ENCODE data around the gene CENPF.
"Not testable (repeated sequence)": the region's sequence is repeated elsewhere in the genome, so short reads cannot be mapped to it uniquely, and the experiment has no call there.

Gene CENPF

GRCh38 chr1:214609692-214610091 lies 6.7 kb downstream of the CENPF start:
- Histone ChIP-seq H3K4me3 (ENCODE audit: low read length) (no peak overlapping the region), H3K9me3 (ENCODE audit: control insufficient read depth, low read length) (no peaks in the 10 kb centered on the region), H3K9ac (ENCODE audit: low read length) (no peak overlapping the region), H3K27me3 (ENCODE audit: control insufficient read depth, insufficient read depth, low read length) (no peaks in the 10 kb centered on the region), H3K4me1 (ENCODE audit: control insufficient read depth, insufficient read depth, low read length) (no peaks in the 10 kb centered on the region), H3K36me3 (ENCODE audit: control insufficient read depth, insufficient read depth, low read length) (no peaks in the 10 kb centered on the region)

- not testable (repeated sequence) for H3K27me3 ChIP-seq (ENCODE audit: control insufficient read depth, insufficient read depth, low read length); H3K9ac ChIP-seq (ENCODE audit: low read length); H3K4me1 ChIP-seq (ENCODE audit: control insufficient read depth, insufficient read depth, low read length); H3K4me3 ChIP-seq (ENCODE audit: low read length); H3K36me3 ChIP-seq (ENCODE audit: control insufficient read depth, insufficient read depth, low read length); H3K9me3 ChIP-seq (ENCODE audit: control insufficient read depth, low read length)
Observed at GRCh38 chr1:214610136-214610535, 7.1 kb downstream of the CENPF start.

- Histone ChIP-seq H3K9ac (ENCODE audit: low read length) (no peak overlapping the region), H3K9me3 (ENCODE audit: control insufficient read depth, low read length) (no peaks in the 10 kb centered on the region), H3K4me3 (ENCODE audit: low read length) (no peak overlapping the region), H3K27me3 (ENCODE audit: control insufficient read depth, insufficient read depth, low read length) (no peaks in the 10 kb centered on the region), H3K36me3 (ENCODE audit: control insufficient read depth, insufficient read depth, low read length) (no peaks in the 10 kb centered on the region), H3K4me1 (ENCODE audit: control insufficient read depth, insufficient read depth, low read length) (no peaks in the 10 kb centered on the region)
Observed at GRCh38 chr1:214615109-214615508, 12.1 kb downstream of the CENPF start.

- no peak overlapping the region for H3K9ac ChIP-seq (ENCODE audit: low read length)
- no peaks in the 10 kb centered on the region for H3K27me3 ChIP-seq (ENCODE audit: control insufficient read depth, insufficient read depth, low read length)
- H3K4me1 ChIP-seq (ENCODE audit: control insufficient read depth, insufficient read depth, low read length): no peaks in the 10 kb centered on the region
- no peaks in the 10 kb centered on the region for H3K36me3 ChIP-seq (ENCODE audit: control insufficient read depth, insufficient read depth, low read length)
- no peaks in the 10 kb centered on the region for H3K9me3 ChIP-seq (ENCODE audit: control insufficient read depth, low read length)
- H3K4me3 ChIP-seq (ENCODE audit: low read length): no peak overlapping the region
Observed at GRCh38 chr1:214615871-214616270, 12.9 kb downstream of the CENPF start.

- no peak overlapping the region for H3K9ac ChIP-seq (ENCODE audit: low read length)
- H3K27me3 ChIP-seq (ENCODE audit: control insufficient read depth, insufficient read depth, low read length): no peaks in the 10 kb centered on the region
- H3K36me3 ChIP-seq (ENCODE audit: control insufficient read depth, insufficient read depth, low read length): no peaks in the 10 kb centered on the region
- H3K4me3 ChIP-seq (ENCODE audit: low read length): no peak overlapping the region
- no peaks in the 10 kb centered on the region for H3K4me1 ChIP-seq (ENCODE audit: control insufficient read depth, insufficient read depth, low read length)
- H3K9me3 ChIP-seq (ENCODE audit: control insufficient read depth, low read length): no peaks in the 10 kb centered on the region
Observed at GRCh38 chr1:214617246-214617645, 14.3 kb downstream of the CENPF start.

DNA sequence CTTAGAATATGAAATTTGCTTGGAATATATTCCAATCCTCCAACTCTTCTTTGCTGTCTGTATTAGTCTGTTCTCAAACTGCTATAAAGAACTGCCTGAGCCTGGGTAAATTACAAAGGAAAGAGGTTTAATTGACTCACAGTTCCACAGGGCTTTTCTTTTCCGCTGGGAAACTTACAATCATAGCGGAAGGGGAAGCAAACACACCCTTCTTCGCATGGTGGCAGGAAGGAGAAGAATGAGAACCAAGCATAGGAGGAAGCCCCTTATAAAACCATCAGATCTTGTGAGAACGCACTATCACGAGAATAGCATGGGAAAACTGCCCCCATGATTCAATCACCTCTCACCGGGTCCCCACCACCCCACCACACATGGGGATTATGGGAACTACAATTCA lies 14.8 kb downstream of the CENPF start:
- no peaks in the 10 kb centered on the region for H3K36me3 ChIP-seq (ENCODE audit: control insufficient read depth, insufficient read depth, low read length)
- H3K9ac ChIP-seq (ENCODE audit: low read length): no peak overlapping the region
- no peak overlapping the region for H3K4me3 ChIP-seq (ENCODE audit: low read length)
- H3K4me1 ChIP-seq (ENCODE audit: control insufficient read depth, insufficient read depth, low read length): no peaks in the 10 kb centered on the region
- H3K27me3 ChIP-seq (ENCODE audit: control insufficient read depth, insufficient read depth, low read length): no peaks in the 10 kb centered on the region
- H3K9me3 ChIP-seq (ENCODE audit: control insufficient read depth, low read length): no peaks in the 10 kb centered on the region

DNA sequence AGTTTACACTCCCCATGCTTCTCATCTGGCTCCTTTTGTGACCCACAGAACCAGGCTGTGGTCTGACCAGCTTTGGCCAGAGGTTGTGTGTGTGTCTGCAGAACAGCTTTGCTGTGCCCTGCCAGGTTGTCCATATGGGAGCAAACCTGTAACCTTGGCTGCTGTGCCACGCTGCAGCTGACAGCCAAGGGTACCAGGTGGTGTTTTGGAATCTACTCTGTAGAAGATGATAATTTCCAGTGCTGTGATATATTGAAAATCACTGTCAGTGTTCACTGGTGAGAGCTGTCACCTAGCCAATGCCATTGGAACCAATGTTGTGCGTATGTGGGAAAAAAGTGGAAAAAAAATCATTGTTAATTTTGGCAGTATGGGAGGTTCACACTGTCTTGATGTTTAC lies 18.2 kb downstream of the CENPF start:
- H3K9me3 ChIP-seq (ENCODE audit: control insufficient read depth, low read length): no peaks in the 10 kb centered on the region

GRCh38 chr1:214623430-214623829 lies 20.4 kb downstream of the CENPF start:
- Histone ChIP-seq H3K36me3 (ENCODE audit: control insufficient read depth, insufficient read depth, low read length) (no peaks in the 10 kb centered on the region), H3K4me1 (ENCODE audit: control insufficient read depth, insufficient read depth, low read length) (no peaks in the 10 kb centered on the region), H3K27me3 (ENCODE audit: control insufficient read depth, insufficient read depth, low read length) (no peaks in the 10 kb centered on the region), H3K9me3 (ENCODE audit: control insufficient read depth, low read length) (no peaks in the 10 kb centered on the region), H3K9ac (ENCODE audit: low read length) (no peak overlapping the region), H3K4me3 (ENCODE audit: low read length) (no peak overlapping the region)

More for the DNA sequence above, 18.2 kb downstream of the CENPF start:
- Histone ChIP-seq H3K27me3 (ENCODE audit: control insufficient read depth, insufficient read depth, low read length) (no peaks in the 10 kb centered on the region), H3K9ac (ENCODE audit: low read length) (no peak overlapping the region), H3K4me1 (ENCODE audit: control insufficient read depth, insufficient read depth, low read length) (no peaks in the 10 kb centered on the region), H3K36me3 (ENCODE audit: control insufficient read depth, insufficient read depth, low read length) (no peaks in the 10 kb centered on the region), H3K4me3 (ENCODE audit: low read length) (no peak overlapping the region)

DNA sequence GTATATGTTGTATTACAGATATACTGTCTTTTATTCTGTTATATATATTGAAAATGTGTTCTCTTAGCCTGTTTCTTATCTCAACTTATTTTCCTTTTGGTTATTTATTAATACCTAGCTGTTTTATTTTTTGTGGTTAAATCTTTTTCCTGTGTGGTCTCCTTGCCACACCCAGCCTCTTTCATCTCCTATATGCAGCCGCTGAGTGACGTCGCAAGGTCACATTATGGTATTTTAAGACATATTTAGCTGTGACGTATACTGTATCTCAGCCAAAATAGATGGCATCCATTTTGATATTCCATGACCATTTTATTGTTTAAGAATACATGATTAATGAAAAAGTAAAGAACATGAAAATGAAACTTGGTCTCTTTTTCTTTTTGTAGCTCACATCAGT lies 29.1 kb downstream of the CENPF start:
- no peaks in the 10 kb centered on the region for H3K27me3 ChIP-seq (ENCODE audit: control insufficient read depth, insufficient read depth, low read length)
- H3K4me1 ChIP-seq (ENCODE audit: control insufficient read depth, insufficient read depth, low read length): no peaks in the 10 kb centered on the region
- no peak overlapping the region for H3K9ac ChIP-seq (ENCODE audit: low read length)
- no peak overlapping the region for H3K4me3 ChIP-seq (ENCODE audit: low read length)
- no peaks in the 10 kb centered on the region for H3K9me3 ChIP-seq (ENCODE audit: control insufficient read depth, low read length)
- H3K36me3 ChIP-seq (ENCODE audit: control insufficient read depth, insufficient read depth, low read length): no peaks in the 10 kb centered on the region

- H3K27me3 ChIP-seq (ENCODE audit: control insufficient read depth, insufficient read depth, low read length): no peaks in the 10 kb centered on the region
- no peak overlapping the region for H3K4me3 ChIP-seq (ENCODE audit: low read length)
- H3K36me3 ChIP-seq (ENCODE audit: control insufficient read depth, insufficient read depth, low read length): no peaks in the 10 kb centered on the region
- H3K9me3 ChIP-seq (ENCODE audit: control insufficient read depth, low read length): no peaks in the 10 kb centered on the region
- no peak overlapping the region for H3K9ac ChIP-seq (ENCODE audit: low read length)
- H3K4me1 ChIP-seq (ENCODE audit: control insufficient read depth, insufficient read depth, low read length): no peaks in the 10 kb centered on the region
Observed at GRCh38 chr1:214633686-214634085, 30.7 kb downstream of the CENPF start.

DNA sequence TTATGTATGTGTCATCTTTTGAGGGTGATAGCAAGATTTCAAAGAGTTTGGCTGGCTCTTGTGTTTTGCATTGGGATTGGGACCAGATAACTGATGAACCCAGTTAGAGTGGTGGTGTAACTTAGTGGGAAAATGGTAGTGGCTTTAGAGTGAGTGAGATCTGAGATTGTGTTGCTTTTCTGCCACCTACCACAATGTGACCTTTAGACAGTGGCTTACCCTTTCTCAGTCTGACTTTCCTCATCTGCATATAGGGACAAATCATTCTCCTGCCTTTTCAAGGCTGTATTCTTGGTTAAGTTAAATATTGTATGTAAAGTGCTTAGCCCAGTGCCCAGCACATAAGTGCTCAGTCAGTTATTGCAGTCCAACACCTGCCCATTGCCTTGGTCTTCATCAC lies 31.3 kb downstream of the CENPF start:
- Histone ChIP-seq H3K4me1 (ENCODE audit: control insufficient read depth, insufficient read depth, low read length) (no peaks in the 10 kb centered on the region), H3K9me3 (ENCODE audit: control insufficient read depth, low read length) (no peaks in the 10 kb centered on the region), H3K9ac (ENCODE audit: low read length) (no peak overlapping the region), H3K27me3 (ENCODE audit: control insufficient read depth, insufficient read depth, low read length) (no peaks in the 10 kb centered on the region), H3K36me3 (ENCODE audit: control insufficient read depth, insufficient read depth, low read length) (no peaks in the 10 kb centered on the region), H3K4me3 (ENCODE audit: low read length) (no peak overlapping the region)

DNA sequence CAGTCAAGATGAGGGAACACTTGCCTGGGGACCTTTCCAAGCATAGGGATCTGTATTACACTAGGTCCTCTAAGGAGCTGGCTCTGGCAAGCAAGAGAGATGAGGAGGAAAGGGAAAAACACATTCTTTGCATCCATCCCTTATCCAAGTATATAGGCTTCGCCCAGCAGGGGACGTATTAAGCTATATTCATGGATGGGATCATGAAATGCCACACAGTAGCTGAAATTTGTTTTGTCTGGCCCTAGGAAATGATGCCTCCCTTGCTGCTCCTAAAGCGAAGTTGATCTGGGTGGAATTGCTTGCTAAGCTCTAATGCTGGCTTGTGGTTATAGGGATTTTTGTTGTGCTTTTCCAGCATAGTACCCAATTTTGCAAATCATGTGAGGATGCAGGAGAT lies 32.1 kb downstream of the CENPF start:
- no peaks in the 10 kb centered on the region for H3K9me3 ChIP-seq (ENCODE audit: control insufficient read depth, low read length)
- no peak overlapping the region for H3K4me3 ChIP-seq (ENCODE audit: low read length)
- no peaks in the 10 kb centered on the region for H3K36me3 ChIP-seq (ENCODE audit: control insufficient read depth, insufficient read depth, low read length)
- H3K27me3 ChIP-seq (ENCODE audit: control insufficient read depth, insufficient read depth, low read length): no peaks in the 10 kb centered on the region
- H3K9ac ChIP-seq (ENCODE audit: low read length): no peak overlapping the region
- H3K4me1 ChIP-seq (ENCODE audit: control insufficient read depth, insufficient read depth, low read length): no peaks in the 10 kb centered on the region

DNA sequence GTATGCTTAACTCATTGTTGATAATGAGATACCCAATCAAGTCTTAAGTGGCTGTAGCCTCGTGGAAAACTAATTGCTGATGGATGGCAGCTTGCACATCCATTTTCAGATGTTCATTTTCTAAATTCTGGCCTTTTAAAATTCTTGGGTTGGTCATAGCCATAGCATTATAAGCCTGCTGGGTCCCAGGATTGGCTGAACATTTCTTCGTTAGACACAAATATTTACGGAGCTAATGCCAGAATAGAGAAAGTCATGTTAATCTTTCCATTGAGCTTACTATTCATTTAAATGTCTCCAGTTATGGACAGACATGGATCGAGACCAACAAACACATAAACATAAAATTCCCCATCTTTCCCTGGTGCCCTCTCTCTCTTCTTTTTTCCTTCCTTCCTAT lies 32.5 kb downstream of the CENPF start:
- H3K27me3 ChIP-seq (ENCODE audit: control insufficient read depth, insufficient read depth, low read length): no peaks in the 10 kb centered on the region
- no peaks in the 10 kb centered on the region for H3K9me3 ChIP-seq (ENCODE audit: control insufficient read depth, low read length)
- H3K4me1 ChIP-seq (ENCODE audit: control insufficient read depth, insufficient read depth, low read length): no peaks in the 10 kb centered on the region
- no peaks in the 10 kb centered on the region for H3K36me3 ChIP-seq (ENCODE audit: control insufficient read depth, insufficient read depth, low read length)
- no peak overlapping the region for H3K9ac ChIP-seq (ENCODE audit: low read length)
- no peak overlapping the region for H3K4me3 ChIP-seq (ENCODE audit: low read length)

Data from mucosa of stomach (tissue), 1 donor.